ENCODE data around the gene BCL6.

The BCL6 gene

GRCh38 chr3:187773233-187774184 is 28.2 kb upstream of the BCL6 start:
- DNase-seq (ENCODE audit: insufficient read length, low spot score) (no peak), FAIRE-seq (no peak)
- no peak for TF ChIP-seq POLR2A (IDR thresholded peaks at IDR 0.05; ENCODE audit: low read depth, low read length)

GRCh38 chr3:187770224-187770623 is 25.0 kb upstream of the BCL6 start:
- no peak for DNase-seq (ENCODE audit: insufficient read length, low spot score)
- FAIRE-seq = no peak

GRCh38 chr3:187769771-187770170 is 24.5 kb upstream of the BCL6 start:
- no peak for FAIRE-seq
- DNase-seq (ENCODE audit: insufficient read length, low spot score) = no peak
- TF ChIP-seq POLR2A (IDR thresholded peaks at IDR 0.05; ENCODE audit: low read depth, low read length) = no peak

More at GRCh38 chr3:187770224-187770623, 25.0 kb upstream of the BCL6 start:
- TF ChIP-seq POLR2A (IDR thresholded peaks at IDR 0.05; ENCODE audit: low read depth, low read length) = no peak

GRCh38 chr3:187767266-187768012 is 22.2 kb upstream of the BCL6 start:
- no peak for DNase-seq (ENCODE audit: insufficient read length, low spot score)
- TF ChIP-seq POLR2A (IDR thresholded peaks at IDR 0.05; ENCODE audit: low read depth, low read length) = no peak
- FAIRE-seq = peak; percentile 71

GRCh38 chr3:187765342-187765741 is 20.1 kb upstream of the BCL6 start:
- DNase-seq (ENCODE audit: insufficient read length, low spot score) (no peak), FAIRE-seq (peak; percentile 45)
- no peak for TF ChIP-seq POLR2A (IDR thresholded peaks at IDR 0.05; ENCODE audit: low read depth, low read length)

GRCh38 chr3:187763850-187764648 is 18.8 kb upstream of the BCL6 start:
- no peak for FAIRE-seq
- TF ChIP-seq POLR2A (IDR thresholded peaks at IDR 0.05; ENCODE audit: low read depth, low read length) = no peak
- no peak for DNase-seq (ENCODE audit: insufficient read length, low spot score)

GRCh38 chr3:187762792-187763191 is 17.5 kb upstream of the BCL6 start:
- no peak for DNase-seq (ENCODE audit: insufficient read length, low spot score)
- FAIRE-seq = no peak
- TF ChIP-seq POLR2A (IDR thresholded peaks at IDR 0.05; ENCODE audit: low read depth, low read length) = no peak

GRCh38 chr3:187759601-187760000 is 14.3 kb upstream of the BCL6 start:
- DNase-seq (ENCODE audit: insufficient read length, low spot score) (no peak), FAIRE-seq (no peak)
- no peak for TF ChIP-seq POLR2A (IDR thresholded peaks at IDR 0.05; ENCODE audit: low read depth, low read length)

- DNase-seq (ENCODE audit: insufficient read length, low spot score) (no peak), FAIRE-seq (peak; percentile 11)
- no peak for TF ChIP-seq POLR2A (IDR thresholded peaks at IDR 0.05; ENCODE audit: low read depth, low read length)
Observed at GRCh38 chr3:187758318-187758955, 13.2 kb upstream of the BCL6 start.

- no peak for DNase-seq (ENCODE audit: insufficient read length, low spot score)
- FAIRE-seq = no peak
- no peak for TF ChIP-seq POLR2A (IDR thresholded peaks at IDR 0.05; ENCODE audit: low read depth, low read length)
Observed at GRCh38 chr3:187753516-187753915, 8.2 kb upstream of the BCL6 start.

GRCh38 chr3:187750513-187751123 is 5.3 kb upstream of the BCL6 start:
- FAIRE-seq (peak; percentile 53), DNase-seq (ENCODE audit: insufficient read length, low spot score) (no peak)
- TF ChIP-seq POLR2A (IDR thresholded peaks at IDR 0.05; ENCODE audit: low read depth, low read length) = no peak

- peak; percentile 69 for FAIRE-seq
- DNase-seq (ENCODE audit: insufficient read length, low spot score) = no peak
- no peak for TF ChIP-seq POLR2A (IDR thresholded peaks at IDR 0.05; ENCODE audit: low read depth, low read length)
Observed at GRCh38 chr3:187750006-187750512, 4.8 kb upstream of the BCL6 start.

GRCh38 chr3:187748050-187748481 is 2.8 kb upstream of the BCL6 start:
- DNase-seq (ENCODE audit: insufficient read length, low spot score) = peak; percentile 58
- peak; percentile 92 for FAIRE-seq
- TF ChIP-seq POLR2A (IDR thresholded peaks at IDR 0.05; ENCODE audit: low read depth, low read length) = no peak

Measured in H54 (cell line).